Effector CD8-positive, alpha-beta T cell (primary cell): ENCODE measurements around the gene DSCAM.

Source experiments
- DNase-seq: peaks from one replicate; lab custom pipeline; 2025; lab: John Stamatoyannopoulos, UW

Gene DSCAM

DNA sequence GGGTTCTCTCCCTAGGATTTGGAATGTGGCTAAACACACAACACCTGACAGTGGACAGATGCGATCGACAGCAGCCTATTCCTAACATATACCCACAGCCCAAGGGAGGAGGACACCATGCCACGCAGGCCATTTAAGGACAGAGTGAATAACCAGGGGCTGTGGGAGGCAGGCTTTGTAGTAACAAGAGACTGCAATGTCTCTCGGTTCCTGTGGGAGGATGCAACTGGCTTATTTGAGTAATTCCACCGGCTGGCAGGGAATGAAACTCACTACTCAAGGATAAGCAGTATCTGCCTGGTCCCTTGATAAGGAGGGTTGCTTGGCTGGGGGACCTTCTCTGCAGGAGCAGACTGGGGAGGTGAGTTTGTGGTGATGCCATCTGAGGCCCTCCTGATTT, 870.2 kb downstream of the DSCAM start:
- DNase-seq: no peak

- DNase-seq: no peak
Measured at GRCh38 chr21:39972976-39973770, 873.8 kb downstream of the DSCAM start.

GRCh38 chr21:39972471-39972870, 874.5 kb downstream of the DSCAM start:
- no peak for DNase-seq

GRCh38 chr21:39971956-39972355, 875.0 kb downstream of the DSCAM start:
- no peak for DNase-seq

DNA sequence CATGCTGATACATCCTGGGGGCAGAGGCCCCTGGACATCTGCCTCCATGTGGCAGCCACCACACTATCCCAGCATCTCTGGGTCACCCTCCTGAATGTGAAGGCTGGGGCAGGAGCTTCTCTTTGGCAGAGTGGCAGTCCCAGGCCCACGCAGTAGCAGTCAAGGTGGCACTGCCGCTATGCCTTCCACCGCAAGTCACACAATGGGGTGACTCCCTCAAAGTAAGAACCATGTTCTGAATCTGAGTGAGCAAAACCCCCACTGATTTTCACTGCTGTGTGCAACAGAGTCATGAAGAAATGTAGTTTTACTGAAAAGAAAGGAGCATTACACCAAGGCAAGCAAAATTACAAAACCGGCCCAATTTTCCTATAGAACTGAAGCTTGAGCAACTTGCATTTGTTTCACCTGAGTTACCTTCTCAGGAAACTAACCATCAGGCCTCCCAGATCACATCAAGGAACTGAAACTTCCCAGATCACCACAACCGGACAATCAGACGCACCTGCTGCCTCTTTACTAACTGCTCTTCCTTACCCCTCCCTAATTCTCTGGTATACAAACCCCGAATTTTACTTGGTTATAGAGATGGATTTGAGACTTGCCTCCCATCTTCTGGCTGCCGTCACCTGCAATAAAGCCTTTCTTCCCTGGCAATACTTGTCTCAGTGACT, 877.1 kb downstream of the DSCAM start:
- DNase-seq: no peak

DNA sequence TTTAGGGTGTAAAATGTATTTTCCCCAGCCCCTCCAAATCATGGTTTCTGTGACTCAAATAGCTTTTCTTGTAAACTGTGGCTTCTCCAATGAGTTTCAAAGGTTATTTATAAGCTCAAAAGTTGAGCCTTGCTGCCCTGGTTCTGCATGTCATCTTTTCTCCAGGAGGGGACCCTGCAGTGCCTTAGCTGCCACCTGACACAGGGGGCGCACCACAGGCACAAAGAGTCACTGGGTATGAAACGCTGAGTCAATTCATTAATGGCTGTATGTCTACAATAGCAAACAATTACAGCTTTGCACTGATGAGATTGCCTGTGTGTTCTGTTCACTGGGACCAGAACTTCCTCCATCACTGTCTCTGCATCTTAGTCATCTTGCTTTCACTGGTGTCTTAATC, 878.9 kb downstream of the DSCAM start:
- no peak for DNase-seq

- no peak for DNase-seq
Measured at GRCh38 chr21:39966786-39967185, 880.2 kb downstream of the DSCAM start.

DNA sequence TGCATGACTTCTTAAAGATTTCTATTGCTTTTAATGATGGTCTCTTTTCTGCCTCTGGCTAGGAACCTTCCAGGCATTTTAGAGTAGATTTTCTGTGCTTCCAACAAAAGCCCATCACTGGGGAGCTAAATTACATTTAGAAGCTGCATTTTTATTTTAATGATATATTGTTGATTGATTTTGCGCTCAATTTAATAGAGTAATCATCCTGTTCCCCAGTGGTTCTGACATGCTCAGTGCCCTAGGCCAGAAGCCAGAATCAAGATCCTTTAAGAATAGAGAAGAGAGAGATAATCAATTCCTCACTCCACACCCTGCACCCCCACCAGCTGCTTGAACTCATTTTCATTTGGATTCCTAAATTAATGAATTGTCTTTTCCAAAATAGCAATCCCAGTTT, 881.9 kb downstream of the DSCAM start:
- no peak for DNase-seq

- DNase-seq: no peak
Measured at GRCh38 chr21:39961251-39961650, 885.7 kb downstream of the DSCAM start.
